Naive thymus-derived CD4-positive, alpha-beta T cell (primary cell): ENCODE measurements around the gene TMEM88. TPM values are rescaled to one million over a fixed set of nuclear protein-coding genes. Genes with fewer than 3 reads are reported as not detected.
A peak's percentile ranks its signal among the peaks of the same experiment; 100 is the strongest.

ENCODE experiments used
- ATAC-seq: fragments of 150-1000 bp; cut with Tn5 transposase; 2 replicates; pipeline ENCODE4 v1.10.0; 2021; ENCODE audit warnings: mild to moderate bottlenecking, moderate library complexity
- CTCF ChIA-PET: fragments of 350-600 bp; sonication (Branson Sonifier 250); formaldehyde crosslinking; loops from one replicate; lab custom pipeline; 2021; ENCODE audit warnings: antibody characterized with exemption; lab: Charles Lee
- POLR2A ChIA-PET: fragments of 350-600 bp; sonication (Branson Sonifier 250); formaldehyde crosslinking; loops from one replicate; lab custom pipeline; 2021; ENCODE audit warnings: antibody characterized with exemption, inconsistent platforms; lab: Charles Lee
- DNase-seq, 9 donors: peaks; one replicate each; pipeline versions ENCODE4 v3.0.0 to v3.0.0-alpha.2; 2020 to 2022; ENCODE audit warnings: mixed read lengths in 1 of 9
- H3K27ac ChIP-seq: one replicate; pipeline ENCODE4 v1.7.0; 2013; ENCODE audit warnings: mild to moderate bottlenecking, low read depth, low read length, moderate library complexity
- H3K27me3 ChIP-seq, 2 donors: one replicate each; pipeline ENCODE4 v1.7.0; 2013; ENCODE audit warnings: low read length in 2 of 2, mild to moderate bottlenecking in 2 of 2, moderate library complexity in 2 of 2; ENCODE audit not compliant: control insufficient read depth in 2 of 2, insufficient read depth in 2 of 2
- H3K36me3 ChIP-seq, 3 experiments: 1 replicate in 2 of 3; 2 replicates in 1 of 3; pipeline ENCODE4 v1.7.0; 2013; ENCODE audit warnings: low read length in 3 of 3, mild to moderate bottlenecking in 3 of 3, moderate library complexity in 1 of 3; ENCODE audit not compliant: insufficient read depth in 3 of 3, control insufficient read depth in 2 of 3
- H3K4me1 ChIP-seq, 2 donors: one replicate each; pipeline ENCODE4 v1.7.0; 2013; ENCODE audit warnings: low read length in 2 of 2, mild to moderate bottlenecking in 2 of 2, moderate library complexity in 1 of 2; ENCODE audit not compliant: control insufficient read depth in 2 of 2, insufficient read depth in 2 of 2
- H3K4me3 ChIP-seq: 2 replicates; pipeline ENCODE4 v1.7.0; 2013; ENCODE audit warnings: mild to moderate bottlenecking, low read length
- H3K9me3 ChIP-seq, 3 experiments: 1 replicate in 2 of 3; 2 replicates in 1 of 3; pipeline ENCODE4 v1.7.0; 2013; ENCODE audit warnings: low read length in 3 of 3; ENCODE audit not compliant: control insufficient read depth in 2 of 3
- H3K27ac Mint-ChIP-seq, 9 donors: one replicate each; pipeline ENCODE4 v1.8.0; 2020 to 2022; ENCODE audit warnings: mixed read lengths in 9 of 9, mild to moderate bottlenecking in 8 of 9, moderate library complexity in 5 of 9, inconsistent platforms in 2 of 9
- H3K27me3 Mint-ChIP-seq, 5 donors: one replicate each; pipeline ENCODE4 v1.8.0; 2021 to 2022; ENCODE audit warnings: mixed read lengths in 5 of 5, mild to moderate bottlenecking in 1 of 5
- H3K36me3 Mint-ChIP-seq, 5 donors: one replicate each; pipeline ENCODE4 v1.8.0; 2020 to 2022; ENCODE audit warnings: mixed read lengths in 5 of 5, mild to moderate bottlenecking in 3 of 5, inconsistent platforms in 1 of 5
- H3K4me1 Mint-ChIP-seq, 7 donors: one replicate each; pipeline ENCODE4 v1.8.0; 2020 to 2022; ENCODE audit warnings: mixed read lengths in 7 of 7, mild to moderate bottlenecking in 3 of 7, inconsistent platforms in 1 of 7
- H3K4me3 Mint-ChIP-seq, 10 donors: one replicate each; pipeline ENCODE4 v1.8.0; 2020 to 2022; ENCODE audit warnings: mild to moderate bottlenecking in 10 of 10, mixed read lengths in 10 of 10, moderate library complexity in 6 of 10, inconsistent platforms in 2 of 10
- H3K9me3 Mint-ChIP-seq, 11 donors: one replicate each; pipeline ENCODE4 v1.8.0; 2020 to 2022; ENCODE audit warnings: mixed read lengths in 11 of 11, mild to moderate bottlenecking in 4 of 11, inconsistent platforms in 1 of 11, moderate library complexity in 1 of 11
- intact Hi-C, 2 donors: fragments of 100-400 bp; cut with micrococcal nuclease; formaldehyde crosslinking; loops; one replicate each; pipeline ENCODE4 v1.15.1; 2023
- polyA plus RNA-seq, 2 donors: library from polyadenylated mRNA; unstranded; fragments of 300-500 nt; fragmentation: Illumina TruSeq; gene quantifications; one replicate each; pipeline ENCODE4 v1.2.3, GENCODE V29; 2021
- total RNA-seq, 6 experiments: library from RNA in 5 of 6; stranded (reverse) in 5 of 6; gene quantifications; 1 replicate in 5 of 6; 2 replicates in 1 of 6; pipeline ENCODE4 v1.2.3 and lab custom pipeline; 2021 to 2026

TMEM88 gene
- total and polyA plus RNA-seq, 7 experiments from 2014 or later = 0.70 to 32.7 (median 11.6) TPM; not detected in 2

DNA sequence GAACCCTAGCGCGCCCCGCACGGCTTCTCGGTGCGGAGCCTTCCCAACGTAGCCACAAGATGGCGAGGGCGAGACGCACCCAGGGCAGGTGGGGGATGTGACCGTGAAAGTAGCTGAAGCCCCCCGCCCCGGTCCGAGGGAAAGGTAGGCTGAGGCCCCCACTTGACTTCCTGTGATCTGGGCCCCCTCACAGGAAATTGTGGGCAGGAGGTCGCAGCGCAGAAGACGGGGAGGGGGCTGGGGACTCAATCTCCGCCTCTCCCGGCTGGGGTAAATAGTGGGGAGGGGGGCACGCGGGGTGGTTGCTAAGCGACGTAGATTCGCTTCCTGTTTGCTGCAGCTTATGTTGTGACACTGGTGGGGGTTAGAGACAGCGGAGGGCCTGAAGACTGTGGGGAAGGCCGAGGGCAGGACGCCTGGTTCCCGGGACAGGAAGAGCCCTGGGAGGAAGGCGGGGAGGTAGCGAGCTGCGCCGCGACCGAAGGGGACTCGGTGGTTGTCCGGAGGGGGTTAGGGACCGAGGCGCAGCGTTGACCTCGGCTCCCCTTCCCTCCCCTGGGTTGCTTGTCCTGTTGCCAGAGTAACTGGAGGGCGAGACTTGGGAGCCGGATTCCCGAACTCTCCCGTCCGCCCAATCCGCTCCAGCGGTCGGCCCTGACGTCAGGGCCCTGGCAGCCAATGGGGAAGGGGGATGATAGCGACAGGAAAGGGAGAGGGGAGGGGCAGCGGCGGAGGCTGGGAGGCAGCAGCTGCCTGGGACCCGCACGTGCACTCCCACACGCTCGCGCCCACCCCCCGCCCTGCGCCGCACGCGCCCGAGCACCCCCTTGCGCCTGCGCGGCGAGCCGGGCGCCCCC, 19.7 kb upstream of the TMEM88 start:
- peaks cover 0 to 3% (median 0%) of the 10 kb centered on the region in 3 experiments for H3K36me3 ChIP-seq
- H3K9me3 ChIP-seq = no peaks in the 10 kb centered on the region
- H3K27ac Mint-ChIP-seq = peak overlapping the region; percentile 95 to 100 (median 99)
- ChIA-PET POLR2A (interaction anchor here (0.6 to 9.7 kb wide), 22 partner anchors 9 to 800 kb away, joined by 3 to 89 read pairs (median 4); partner anchors contain the start of genes ACAP1, CYB5D1, MPDU1 and NAA38), CTCF (interaction anchor here (0.5 to 4.4 kb wide), 11 partner anchors 10 to 341 kb away, joined by 3 to 43 read pairs (median 4); partner anchors contain the start of gene NAA38)
- H3K36me3 Mint-ChIP-seq = peaks cover 0 to 6% (median 0%) of the 10 kb centered on the region in 5 donors
- intact Hi-C loops = loop anchor here (1.0 to 10.0 kb wide), 17 partner anchors 9 to 820 kb away; partner anchors contain the start of genes NAA38 (in 2 of the 2), ACADVL (in 1 of the 2), ALOXE3 (in 1 of the 2) and CNTROB (in 1 of the 2)
- H3K27me3 Mint-ChIP-seq = peaks cover 0 to 28% (median 0%) of the 10 kb centered on the region in 5 donors
- peak overlapping the region; percentile 96 for H3K4me3 ChIP-seq
- H3K4me3 Mint-ChIP-seq = peak overlapping the region; percentile 91 to 99 (median 96)
- peaks cover 0 to 6% (median 0%) of the 10 kb centered on the region in 11 donors for H3K9me3 Mint-ChIP-seq
- H3K4me1 ChIP-seq = peaks cover 29 to 38% of the 10 kb centered on the region in 2 donors
- H3K4me1 Mint-ChIP-seq = peaks cover 28 to 60% (median 44%) of the 10 kb centered on the region in 7 donors
- peak; percentile 76 to 97 (median 95) for DNase-seq
- peak overlapping the region; percentile 96 for H3K27ac ChIP-seq
- ATAC-seq = peak; percentile 70
- H3K27me3 ChIP-seq = no peaks in the 10 kb centered on the region

- H3K36me3 Mint-ChIP-seq = peaks cover 0 to 10% (median 3%) of the 10 kb centered on the region in 5 donors
- H3K27ac Mint-ChIP-seq = peak overlapping the region; percentile 90 to 100 (median 98)
- ATAC-seq = no peak
- CTCF ChIA-PET = interaction anchor here (0.5 to 4.4 kb wide), 7 partner anchors 9 to 342 kb away, joined by 3 to 43 read pairs (median 3); no protein-coding TSS in a partner anchor
- peak overlapping the region; percentile 91 to 99 (median 96) for H3K4me3 Mint-ChIP-seq
- H3K36me3 ChIP-seq = peaks cover 0 to 3% (median 0%) of the 10 kb centered on the region in 3 experiments
- H3K9me3 ChIP-seq = no peaks in the 10 kb centered on the region
- peak overlapping the region; percentile 96 for H3K27ac ChIP-seq
- POLR2A ChIA-PET = interaction anchor here (0.6 to 9.7 kb wide), 14 partner anchors 8 to 411 kb away, joined by 3 to 89 read pairs (median 6); partner anchors contain the start of genes CYB5D1, MPDU1, NAA38 and RNF227
- H3K27me3 Mint-ChIP-seq = peaks cover 0 to 20% (median 0%) of the 10 kb centered on the region in 5 donors
- intact Hi-C loops = loop anchor here (1.0 to 10.0 kb wide), 14 partner anchors 8 to 821 kb away; partner anchors contain the start of genes ACADVL (in 1 of the 2), ALOXE3 (in 1 of the 2), CNTROB (in 1 of the 2) and DLG4 (in 1 of the 2)
- no peaks in the 10 kb centered on the region for H3K27me3 ChIP-seq
- peaks cover 36 to 68% (median 52%) of the 10 kb centered on the region in 7 donors for H3K4me1 Mint-ChIP-seq
- peak overlapping the region; percentile 96 for H3K4me3 ChIP-seq
- peaks cover 31 to 46% of the 10 kb centered on the region in 2 donors for H3K4me1 ChIP-seq
- H3K9me3 Mint-ChIP-seq = peaks cover 0 to 6% (median 0%) of the 10 kb centered on the region in 11 donors
- DNase-seq = peak in 4 of 9 donors; percentile 40 to 71 (median 58)
These were observed 18.9 kb upstream of the TMEM88 start for GRCh38 chr17:7835814-7836595.

- Histone ChIP-seq H3K36me3 (peaks cover 0 to 3% (median 0%) of the 10 kb centered on the region in 3 experiments), H3K9me3 (no peaks in the 10 kb centered on the region), H3K4me3 (peak overlapping the region; percentile 96), H3K27me3 (no peaks in the 10 kb centered on the region), H3K27ac (peak overlapping the region; percentile 96), H3K4me1 (peaks cover 35 to 51% of the 10 kb centered on the region in 2 donors)
- Mint-ChIP-seq H3K9me3 (peaks cover 0 to 6% (median 0%) of the 10 kb centered on the region in 11 donors), H3K4me1 (peaks cover 41 to 73% (median 57%) of the 10 kb centered on the region in 7 donors), H3K36me3 (peaks cover 0 to 10% (median 3%) of the 10 kb centered on the region in 5 donors), H3K27ac (peak overlapping the region; percentile 78 to 100 (median 98)), H3K27me3 (peaks cover 0 to 12% (median 0%) of the 10 kb centered on the region in 5 donors), H3K4me3 (peak overlapping the region; percentile 91 to 99 (median 96))
- peak in 7 of 9 donors; percentile 42 to 74 (median 55) for DNase-seq
- POLR2A ChIA-PET = interaction anchor here (0.7 to 9.7 kb wide), 9 partner anchors 7 to 327 kb away, joined by 3 to 89 read pairs (median 7); partner anchors contain the start of genes CYB5D1 and NAA38
- CTCF ChIA-PET = interaction anchor here (0.9 to 1.4 kb wide), 5 partner anchors 8 to 154 kb away, joined by 3 to 7 read pairs (median 3); no protein-coding TSS in a partner anchor
- no peak for ATAC-seq
- intact Hi-C loops = loop anchor here (5.0 to 10.0 kb wide), 3 partner anchors 545 to 792 kb away; partner anchors contain the start of genes ACADVL (in 1 of the 2), DLG4 (in 1 of the 2), RPL26 (in 1 of the 2) and SLC16A11 (in 1 of the 2)
These were observed 18.1 kb upstream of the TMEM88 start for GRCh38 chr17:7836596-7837407.

DNA sequence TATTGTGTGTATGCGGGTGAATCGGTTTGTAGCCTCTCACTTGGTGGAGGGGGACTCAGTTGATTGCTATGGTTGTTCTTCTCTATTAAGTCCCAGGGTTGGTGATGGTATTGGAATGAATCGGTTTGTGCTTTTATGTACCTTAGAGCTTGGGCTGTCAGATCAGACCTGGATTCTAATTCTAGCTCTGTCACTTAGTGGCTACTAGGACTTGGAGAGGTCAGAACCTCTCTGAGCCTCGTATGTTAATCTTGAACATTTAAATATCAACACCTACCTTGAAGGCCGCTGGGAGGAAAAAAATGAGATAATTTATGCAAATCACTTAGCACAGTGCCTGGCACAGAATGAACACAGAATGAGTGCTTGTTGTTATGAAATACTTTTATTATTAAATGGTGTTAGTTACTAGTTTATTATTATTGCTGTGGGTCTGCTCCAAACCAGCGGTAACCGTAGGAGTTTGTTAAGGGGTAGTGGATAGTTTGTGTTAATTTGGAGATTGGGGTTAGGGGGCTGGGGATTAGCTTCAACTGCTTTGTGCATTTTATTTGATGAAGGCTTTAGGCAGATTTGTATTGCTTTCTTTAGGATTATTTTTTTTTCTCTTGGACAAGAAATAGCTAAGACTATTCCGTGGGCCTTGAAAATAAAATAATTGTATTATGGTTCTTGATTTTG, 17.3 kb upstream of the TMEM88 start:
- no peak for ATAC-seq
- Mint-ChIP-seq H3K27me3 (peaks cover 0 to 10% (median 0%) of the 10 kb centered on the region in 5 donors), H3K27ac (peak overlapping the region; percentile 78 to 100 (median 98)), H3K4me1 (peaks cover 41 to 76% (median 58%) of the 10 kb centered on the region in 7 donors), H3K9me3 (peaks cover 0 to 9% (median 0%) of the 10 kb centered on the region in 11 donors), H3K4me3 (peak overlapping the region; percentile 91 to 99 (median 96)), H3K36me3 (peaks cover 0 to 10% (median 3%) of the 10 kb centered on the region in 5 donors)
- no peak for DNase-seq
- Histone ChIP-seq H3K4me3 (peak overlapping the region; percentile 96), H3K27ac (peak overlapping the region; percentile 96), H3K4me1 (peaks cover 35 to 51% of the 10 kb centered on the region in 2 donors), H3K36me3 (peaks cover 0 to 3% (median 0%) of the 10 kb centered on the region in 3 experiments), H3K27me3 (no peaks in the 10 kb centered on the region), H3K9me3 (no peaks in the 10 kb centered on the region)
- ChIA-PET CTCF (interaction anchor here (0.6 to 1.4 kb wide), 7 partner anchors 8 to 638 kb away, joined by 3 to 9 read pairs (median 4); no protein-coding TSS in a partner anchor), POLR2A (interaction anchor here (0.5 to 9.7 kb wide), 11 partner anchors 8 to 326 kb away, joined by 3 to 89 read pairs (median 4); partner anchors contain the start of genes CNTROB, CYB5D1, NAA38 and TRAPPC1)
- intact Hi-C loops = loop anchor here (5.0 to 10.0 kb wide), 3 partner anchors 545 to 793 kb away; partner anchors contain the start of genes ACADVL (in 1 of the 2), DLG4 (in 1 of the 2), RPL26 (in 1 of the 2) and SLC16A11 (in 1 of the 2)
